Gastroesophageal sphincter (tissue), 4 donors: ENCODE data around the gene OLFM4. TPM values are rescaled to one million over a fixed set of nuclear protein-coding genes. Genes with fewer than 3 reads are reported as not detected.

ENCODE experiments used
- ATAC-seq: fragments of 150-250 bp; one replicate; pipeline ENCODE4 v1.9.1; 2016; ENCODE audit warnings: mild to moderate bottlenecking, moderate library complexity
- H3K27ac ChIP-seq, 4 donors: fragments of 200-600 bp; sonication (generic) in 3 of 4; 1 replicate in 3 of 4; 2 replicates in 1 of 4; pipeline ENCODE4 v1.5.1; 2016 to 2019
- H3K27me3 ChIP-seq: fragments of 200-600 bp; sonication (generic); one replicate; pipeline ENCODE4 v1.5.1; 2019
- H3K36me3 ChIP-seq, 2 donors: fragments of 200-600 bp; sonication (generic); one replicate each; pipeline ENCODE4 v1.5.1; 2019; ENCODE audit warnings: control low read depth in 1 of 2
- H3K4me1 ChIP-seq, 3 donors: fragments of 200-600 bp; sonication (generic); 1 replicate in 2 of 3; 2 replicates in 1 of 3; pipeline ENCODE4 v1.5.1; 2016 to 2019; ENCODE audit warnings: control low read depth in 2 of 3
- H3K4me3 ChIP-seq, 2 donors: fragments of 200-600 bp; sonication (generic); one replicate each; pipeline ENCODE4 v1.5.1; 2019; ENCODE audit warnings: mild to moderate bottlenecking in 1 of 2, moderate library complexity in 1 of 2
- H3K9me3 ChIP-seq, 3 donors: fragments of 200-600 bp; sonication (generic); one replicate each; pipeline ENCODE4 v1.5.1; 2017 to 2019; ENCODE audit warnings: control low read depth in 2 of 3
- EP300 ChIP-seq: sonication (generic); formaldehyde crosslinking; IDR thresholded peaks from one replicate; pipeline ENCODE4 v1.6.1; 2017; ENCODE audit warnings: antibody characterized with exemption, mild to moderate bottlenecking
- POLR2A ChIP-seq, 2 donors: fragments of 450-650 bp; IDR thresholded peaks; one replicate each; pipeline ENCODE4 v1.6.1; 2017; ENCODE audit warnings: antibody characterized with exemption in 2 of 2, mild to moderate bottlenecking in 2 of 2, moderate library complexity in 1 of 2
- POLR2AphosphoS5 ChIP-seq: sonication (generic); formaldehyde crosslinking; IDR thresholded peaks from one replicate; pipeline ENCODE4 v1.6.1; 2017; ENCODE audit warnings: antibody characterized with exemption
- WGBS, 2 donors: methylation state at CpG; one replicate each; pipeline ENCODE4 v1.1.5; 2018; ENCODE audit warnings: low coverage in 1 of 2; 5-methylcytosine and 5-hydroxymethylcytosine counted together
- total RNA-seq, 4 donors: library from RNA; depleted of rRNA; stranded (reverse); fragments of >200 nt; gene quantifications; one replicate each; pipeline ENCODE4 v1.1.0, GENCODE V29; 2016
- TF ChIP-seq, protein P1 (sequence below), 4 experiments: fragments of 200-600 bp in 2 of 4; fragments of 450-650 bp in 2 of 4; sonication (generic) in 1 of 4; IDR thresholded peaks; one replicate each; pipeline ENCODE4 v1.5.1; 2017 to 2019; ENCODE audit warnings: antibody characterized with exemption in 4 of 4, mild to moderate bottlenecking in 2 of 4, moderate library complexity in 2 of 4

The OLFM4 gene
- total RNA-seq: under 1 TPM in 2 of 4 donors, not detected in 2; 0.13 to 0.82 TPM

DNA sequence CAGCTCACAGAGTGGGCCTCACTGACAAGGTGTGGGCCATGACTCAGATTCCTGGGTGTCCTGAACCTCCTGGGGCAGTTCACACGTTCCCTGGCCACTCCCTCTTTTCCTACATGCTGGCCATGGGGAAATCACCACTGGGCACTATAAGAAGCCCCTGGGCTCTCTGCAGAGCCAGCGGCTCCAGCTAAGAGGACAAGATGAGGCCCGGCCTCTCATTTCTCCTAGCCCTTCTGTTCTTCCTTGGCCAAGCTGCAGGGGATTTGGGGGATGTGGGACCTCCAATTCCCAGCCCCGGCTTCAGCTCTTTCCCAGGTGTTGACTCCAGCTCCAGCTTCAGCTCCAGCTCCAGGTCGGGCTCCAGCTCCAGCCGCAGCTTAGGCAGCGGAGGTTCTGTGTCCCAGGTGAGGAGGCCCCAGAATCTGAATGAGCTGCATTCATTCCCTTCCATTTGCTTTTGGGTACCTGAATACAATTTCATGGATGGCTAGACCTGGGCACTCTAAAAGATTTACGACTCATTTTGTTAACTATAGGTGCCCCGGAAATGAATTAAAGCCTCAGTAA is at the start of gene OLFM4:
TSS of gene OLFM4 (plus strand) at position 177 of the 567 bp plus-strand sequence. CDS start at position 201, 24 bp downstream.
- Histone ChIP-seq H3K4me3 (no peak within 1 kb of the TSS), H3K4me1 (no peaks in the 10 kb centered on the region), H3K9me3 (no peaks in the 10 kb centered on the region), H3K36me3 (no peaks in the 10 kb centered on the region), H3K27me3 (peaks cover 8% of the 10 kb centered on the region), H3K27ac (no peak within 1 kb of the TSS)
- no peak for ATAC-seq
- TF ChIP-seq POLR2A (IDR thresholded peaks at IDR 0.05) (no peak), POLR2AphosphoS5 (no peak), EP300 (no peak)
- TF ChIP-seq, protein P1, sequence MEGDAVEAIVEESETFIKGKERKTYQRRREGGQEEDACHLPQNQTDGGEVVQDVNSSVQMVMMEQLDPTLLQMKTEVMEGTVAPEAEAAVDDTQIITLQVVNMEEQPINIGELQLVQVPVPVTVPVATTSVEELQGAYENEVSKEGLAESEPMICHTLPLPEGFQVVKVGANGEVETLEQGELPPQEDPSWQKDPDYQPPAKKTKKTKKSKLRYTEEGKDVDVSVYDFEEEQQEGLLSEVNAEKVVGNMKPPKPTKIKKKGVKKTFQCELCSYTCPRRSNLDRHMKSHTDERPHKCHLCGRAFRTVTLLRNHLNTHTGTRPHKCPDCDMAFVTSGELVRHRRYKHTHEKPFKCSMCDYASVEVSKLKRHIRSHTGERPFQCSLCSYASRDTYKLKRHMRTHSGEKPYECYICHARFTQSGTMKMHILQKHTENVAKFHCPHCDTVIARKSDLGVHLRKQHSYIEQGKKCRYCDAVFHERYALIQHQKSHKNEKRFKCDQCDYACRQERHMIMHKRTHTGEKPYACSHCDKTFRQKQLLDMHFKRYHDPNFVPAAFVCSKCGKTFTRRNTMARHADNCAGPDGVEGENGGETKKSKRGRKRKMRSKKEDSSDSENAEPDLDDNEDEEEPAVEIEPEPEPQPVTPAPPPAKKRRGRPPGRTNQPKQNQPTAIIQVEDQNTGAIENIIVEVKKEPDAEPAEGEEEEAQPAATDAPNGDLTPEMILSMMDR (IDR thresholded peaks at IDR 0.05): no peak
- 88 to 100% methylated on average over 1 to 4 of the region's 9 CpGs for WGBS, 2 donors

DNA sequence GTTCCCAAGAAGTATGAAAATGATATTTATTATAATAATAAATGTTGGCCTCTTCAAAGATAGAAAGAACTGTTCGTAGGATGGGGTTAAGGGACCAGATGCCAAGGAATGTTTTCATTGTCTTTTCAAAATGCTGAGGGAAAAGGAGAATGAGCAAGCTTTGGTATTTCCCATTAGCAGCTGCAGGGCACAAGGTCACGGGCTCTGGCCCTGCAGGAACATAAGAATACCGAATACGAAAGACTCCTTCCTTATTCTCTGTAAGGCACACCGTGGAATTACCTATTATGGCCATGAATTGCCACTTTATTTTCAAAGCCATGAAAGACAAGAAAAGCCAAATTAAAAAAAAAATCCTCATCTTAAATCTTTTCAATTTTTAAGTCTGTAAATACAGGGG is 49.6 kb upstream of the OLFM4 start:
- 46 to 60% methylated on average over 5 of the region's 5 CpGs for WGBS, 2 donors
- Histone ChIP-seq H3K27ac (no peak overlapping the region), H3K4me1 (no peaks in the 10 kb centered on the region), H3K36me3 (no peaks in the 10 kb centered on the region), H3K9me3 (no peaks in the 10 kb centered on the region), H3K4me3 (no peak overlapping the region), H3K27me3 (peaks cover 21% of the 10 kb centered on the region)
- TF ChIP-seq, protein P1 (IDR thresholded peaks at IDR 0.05): no peak
- TF ChIP-seq POLR2AphosphoS5 (no peak), POLR2A (IDR thresholded peaks at IDR 0.05) (no peak), EP300 (no peak)
- no peak for ATAC-seq

DNA sequence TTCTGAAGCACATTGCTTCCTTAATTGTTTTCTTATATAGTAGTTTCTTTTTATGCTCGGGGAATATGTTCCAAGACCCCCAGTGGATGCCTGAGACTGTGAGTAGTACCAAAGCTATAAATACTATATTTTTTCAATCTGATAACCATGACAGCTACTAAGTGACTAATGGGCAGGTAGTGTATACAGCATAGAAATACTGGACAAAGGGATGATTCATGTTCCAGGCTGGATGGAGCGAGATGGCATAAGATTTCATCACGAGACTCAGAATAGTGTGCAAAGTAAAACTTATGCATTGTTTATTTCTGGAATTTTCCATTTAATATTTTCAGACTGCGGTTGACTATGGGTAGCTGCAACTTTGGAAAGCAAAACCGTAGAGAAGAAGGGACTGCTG is 47.9 kb upstream of the OLFM4 start:
- Histone ChIP-seq H3K27ac (no peak overlapping the region), H3K4me1 (no peaks in the 10 kb centered on the region), H3K9me3 (no peaks in the 10 kb centered on the region), H3K27me3 (peaks cover 6% of the 10 kb centered on the region), H3K4me3 (no peak overlapping the region), H3K36me3 (no peaks in the 10 kb centered on the region)
- ATAC-seq: no peak
- TF ChIP-seq EP300 (no peak), POLR2A (IDR thresholded peaks at IDR 0.05) (no peak)
- TF ChIP-seq, protein P1 (IDR thresholded peaks at IDR 0.05): no peak
- WGBS, 2 donors: 71 to 76% methylated on average over 5 of the region's 5 CpGs

DNA sequence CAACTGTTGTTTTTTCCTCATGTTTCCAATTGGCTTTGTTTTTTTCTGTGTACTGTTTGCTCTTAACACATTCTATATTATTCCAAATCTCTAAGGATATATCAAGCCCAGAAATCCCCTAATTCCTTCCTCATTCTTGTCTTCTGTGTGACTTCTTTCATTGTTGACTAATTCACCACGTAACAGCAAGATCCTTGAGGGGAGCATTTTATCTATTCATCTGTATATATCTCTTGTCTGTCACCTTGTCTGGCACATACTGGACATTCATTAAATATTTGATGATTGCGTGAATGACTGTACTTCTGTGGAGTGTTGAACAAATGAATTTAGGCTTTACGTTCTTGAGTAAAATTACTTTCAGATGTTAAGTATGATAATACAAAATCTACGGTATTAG is 44.8 kb upstream of the OLFM4 start:
- H3K4me3 ChIP-seq: no peak overlapping the region
- H3K36me3 ChIP-seq: no peaks in the 10 kb centered on the region
- no peak overlapping the region for H3K27ac ChIP-seq
- no peaks in the 10 kb centered on the region for H3K9me3 ChIP-seq
- no peaks in the 10 kb centered on the region for H3K27me3 ChIP-seq
- no peaks in the 10 kb centered on the region for H3K4me1 ChIP-seq
- ATAC-seq: no peak
- TF ChIP-seq POLR2AphosphoS5 (no peak), EP300 (no peak), POLR2A (IDR thresholded peaks at IDR 0.05) (no peak)
- TF ChIP-seq, protein P1 (IDR thresholded peaks at IDR 0.05): no peak
- WGBS, 2 donors: 85 to 88% methylated on average over 3 to 4 of the region's 4 CpGs

GRCh38 chr13:52984881-52985363 is 43.7 kb upstream of the OLFM4 start:
- Histone ChIP-seq H3K4me1 (no peaks in the 10 kb centered on the region), H3K27me3 (no peaks in the 10 kb centered on the region), H3K27ac (no peak overlapping the region), H3K4me3 (no peak overlapping the region), H3K9me3 (no peaks in the 10 kb centered on the region), H3K36me3 (no peaks in the 10 kb centered on the region)
- no peak for ATAC-seq
- 57 to 68% methylated on average over 3 to 5 of the region's 5 CpGs for WGBS, 2 donors
- TF ChIP-seq POLR2A (IDR thresholded peaks at IDR 0.05): no peak
- TF ChIP-seq, protein P1 (IDR thresholded peaks at IDR 0.05): no peak
- TF ChIP-seq EP300: no peak
- TF ChIP-seq POLR2AphosphoS5: no peak
